ENCODE results near the gene SWT1.

GRCh38 chr1:185152187-185152767 lies 4.7 kb upstream of the SWT1 start:
- TF ChIP-seq CTCF (IDR thresholded peaks at IDR 0.05), result no peak
- TF ChIP-seq POLR2A (IDR thresholded peaks at IDR 0.05), result no peak

Measured in prostate gland (tissue), 2 donors.